OCI-M2 (cell line): ENCODE measurements around the gene TTI1.

Experiments
- DNase-seq: peaks from one replicate; lab custom pipeline; 2025; ENCODE audit not compliant: unreplicated experiment; lab: John Stamatoyannopoulos, UW

Gene TTI1

GRCh38 chr20:38055294-38055693 lies 22.0 kb upstream of the TTI1 start:
- no peak for DNase-seq

GRCh38 chr20:38054647-38055046 lies 21.4 kb upstream of the TTI1 start:
- DNase-seq = no peak

- no peak for DNase-seq
Observed at GRCh38 chr20:38052870-38053269, 19.6 kb upstream of the TTI1 start.

DNA sequence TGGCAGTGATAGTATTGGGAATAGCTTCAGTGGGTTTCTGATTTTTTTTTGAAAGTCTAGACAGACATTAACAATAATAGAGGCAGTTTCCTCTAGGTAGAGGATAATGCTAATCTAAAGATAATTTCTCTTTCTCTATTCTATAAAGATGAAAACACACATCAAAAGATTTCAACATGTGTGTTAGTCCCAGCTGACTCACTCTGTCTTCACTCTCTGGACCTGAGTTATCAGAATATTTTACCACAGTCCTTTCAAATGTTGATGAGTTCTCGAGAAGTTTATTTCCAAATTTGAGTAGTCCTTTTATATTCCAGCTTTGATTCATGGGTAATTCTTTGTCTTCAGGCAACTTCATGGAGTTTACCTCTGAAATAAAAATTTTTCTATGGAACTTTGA lies 17.4 kb upstream of the TTI1 start:
- DNase-seq = no peak

- DNase-seq = no peak
Observed at GRCh38 chr20:38049800-38050199, 16.5 kb upstream of the TTI1 start.

GRCh38 chr20:38046572-38046971 lies 13.3 kb upstream of the TTI1 start:
- no peak for DNase-seq

- DNase-seq = no peak
Observed at GRCh38 chr20:38044685-38045084, 11.4 kb upstream of the TTI1 start.

GRCh38 chr20:38043512-38044300 lies 10.4 kb upstream of the TTI1 start:
- no peak for DNase-seq

DNA sequence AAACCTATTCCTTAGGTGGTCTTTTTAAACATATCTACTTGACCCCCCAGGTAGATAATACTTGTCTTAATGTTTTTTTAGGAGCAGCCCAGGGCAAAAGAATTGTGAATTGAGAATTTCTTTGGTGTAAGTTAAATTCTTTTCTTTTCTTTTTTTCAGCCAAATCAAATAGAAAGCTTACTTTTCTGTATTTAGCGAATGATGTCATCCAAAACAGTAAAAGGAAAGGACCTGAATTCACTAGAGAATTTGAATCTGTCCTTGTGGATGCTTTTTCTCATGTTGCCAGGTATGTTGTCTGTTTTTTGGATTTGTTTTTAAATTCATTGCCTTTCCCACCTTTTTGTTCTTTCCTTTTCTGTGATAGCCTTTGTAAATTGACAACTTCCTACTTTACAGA lies 7.0 kb upstream of the TTI1 start:
- no peak for DNase-seq

DNA sequence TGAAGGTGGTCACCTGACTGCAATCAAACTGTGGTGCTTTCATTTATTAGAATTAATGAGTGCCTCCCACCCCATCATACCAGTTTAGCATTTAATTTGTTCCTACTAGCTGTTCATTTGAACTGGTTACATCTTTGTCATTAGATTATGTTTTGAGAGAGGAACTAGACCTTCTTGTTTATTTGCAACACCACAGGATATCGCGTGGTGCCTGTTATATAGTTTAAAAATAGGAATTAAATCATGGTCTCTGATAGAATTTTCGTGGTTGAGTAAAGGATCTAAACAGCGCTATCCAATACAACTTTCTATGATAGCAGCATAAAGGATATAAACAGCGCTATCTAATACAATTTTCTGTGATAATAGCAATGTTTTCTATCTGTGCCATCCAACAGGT lies 3.1 kb upstream of the TTI1 start:
- DNase-seq = no peak

GRCh38 chr20:38034961-38035360 lies 1.7 kb upstream of the TTI1 start:
- no peak for DNase-seq

- DNase-seq = no peak
Observed at GRCh38 chr20:38034108-38034649, 923 bp upstream of the TTI1 start.

DNA sequence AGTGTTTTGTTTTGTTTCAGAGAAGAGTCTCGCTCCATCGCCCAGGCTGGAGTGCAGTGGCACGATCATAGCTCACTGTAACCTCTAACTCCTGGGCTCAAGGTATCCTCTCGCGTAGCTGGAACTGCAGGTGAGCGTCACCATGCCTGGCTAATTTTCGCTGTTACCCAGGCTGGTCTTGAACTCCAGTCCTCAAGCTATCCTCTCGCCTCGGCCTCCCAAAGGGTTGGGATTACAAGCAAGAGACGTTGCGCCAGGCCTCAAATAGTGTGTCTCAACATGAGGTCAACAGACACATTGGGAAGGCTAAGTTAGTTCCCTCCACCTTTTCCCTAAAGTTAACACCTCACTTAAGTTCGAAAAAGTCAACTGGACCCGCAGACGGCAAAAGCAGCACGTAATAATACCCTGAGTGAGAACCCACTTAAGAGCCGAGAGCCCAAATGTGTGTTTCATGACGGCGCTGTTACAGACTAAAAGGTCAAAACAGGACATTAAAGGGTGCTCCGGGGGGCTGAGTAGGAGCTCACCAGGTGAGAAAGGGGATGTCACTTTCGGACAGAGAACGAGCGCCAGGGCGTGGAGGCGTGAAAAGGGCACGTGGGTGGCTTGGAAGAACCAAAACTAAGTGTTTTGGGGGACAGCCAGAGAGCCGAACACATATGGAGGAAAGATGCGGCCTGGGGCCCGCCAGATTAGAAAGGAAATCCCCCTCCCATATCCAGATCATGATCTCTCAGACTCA lies 499 bp downstream of the TTI1 start:
- DNase-seq = no peak

DNA sequence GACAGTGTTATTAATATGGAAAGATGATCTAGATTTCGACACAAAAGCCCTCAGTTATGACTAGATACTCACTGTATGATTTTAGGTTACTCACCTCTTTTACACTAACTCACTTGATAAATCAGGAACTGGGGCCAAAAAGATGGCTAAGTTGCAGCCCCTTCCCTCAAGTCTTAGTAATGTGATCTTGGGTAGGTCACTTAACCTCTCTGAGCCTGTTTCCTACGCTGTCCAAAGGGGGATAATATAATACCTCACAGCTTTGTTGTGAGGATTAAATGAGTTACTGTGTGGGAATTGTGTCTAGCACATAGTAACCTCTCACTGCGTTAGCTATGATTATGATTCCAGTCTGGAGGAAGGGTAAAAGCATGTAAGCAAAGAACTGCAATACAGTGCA lies 1.3 kb downstream of the TTI1 start:
- no peak for DNase-seq

DNA sequence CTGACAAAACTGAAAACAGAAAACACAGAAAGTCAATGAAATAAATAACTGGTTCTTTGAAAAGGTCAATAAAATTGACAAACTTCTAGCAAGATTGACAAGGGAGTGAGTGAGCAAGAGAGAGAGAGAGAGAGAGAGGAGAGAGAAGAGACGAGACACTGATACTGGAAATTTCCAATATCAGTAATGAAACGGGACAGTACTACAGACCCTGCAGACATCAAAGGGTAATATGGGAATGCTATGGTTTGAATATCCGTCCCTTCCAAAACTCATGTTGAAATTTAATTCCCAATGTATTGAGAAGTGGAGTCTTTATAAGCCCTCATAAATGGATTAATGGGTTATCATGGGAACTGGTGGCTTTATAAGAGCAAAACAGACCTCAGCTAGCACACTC lies 3.8 kb downstream of the TTI1 start:
- DNase-seq = no peak

- no peak for DNase-seq
Observed at GRCh38 chr20:38024496-38024895, 8.8 kb downstream of the TTI1 start.

DNA sequence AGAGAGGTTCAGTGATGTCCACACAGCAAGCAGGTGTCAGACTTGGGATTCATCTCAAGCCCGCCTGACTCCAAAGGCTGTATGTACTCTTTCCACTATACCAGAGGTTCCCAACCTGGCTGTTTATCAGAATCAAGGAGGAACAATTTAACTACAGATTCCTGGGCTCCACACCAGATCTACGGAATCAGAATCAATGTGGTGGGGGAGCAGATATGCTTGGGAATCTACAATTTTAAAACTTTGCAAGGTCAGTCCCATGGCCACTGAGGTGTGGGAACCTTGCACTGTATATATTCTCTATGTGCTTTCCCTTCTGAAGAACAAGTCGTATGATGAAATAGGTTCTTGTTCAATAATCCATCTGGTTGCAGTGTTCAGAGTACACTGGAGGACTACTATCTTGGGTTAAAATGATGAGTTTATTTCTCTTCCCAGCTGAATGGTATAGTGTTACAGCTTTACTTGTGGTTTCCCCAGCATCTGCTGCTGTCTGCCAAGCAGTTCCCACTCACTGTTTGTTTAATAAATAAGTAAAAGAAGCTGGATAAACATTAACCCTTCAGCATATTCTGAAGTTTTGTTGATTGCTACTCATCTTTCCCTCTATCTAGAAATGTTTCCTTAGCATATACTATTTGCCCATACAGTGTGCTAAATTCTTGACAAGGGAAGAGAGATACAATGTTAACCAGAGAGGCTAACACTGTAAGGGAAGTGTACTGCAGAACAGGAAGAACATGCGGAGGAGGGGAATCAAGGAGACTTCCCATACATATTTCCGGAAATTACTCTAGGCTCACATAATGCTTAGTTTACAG lies 9.9 kb downstream of the TTI1 start:
- no peak for DNase-seq

- DNase-seq = no peak
Observed at GRCh38 chr20:38021087-38021772, 12.0 kb downstream of the TTI1 start.

DNA sequence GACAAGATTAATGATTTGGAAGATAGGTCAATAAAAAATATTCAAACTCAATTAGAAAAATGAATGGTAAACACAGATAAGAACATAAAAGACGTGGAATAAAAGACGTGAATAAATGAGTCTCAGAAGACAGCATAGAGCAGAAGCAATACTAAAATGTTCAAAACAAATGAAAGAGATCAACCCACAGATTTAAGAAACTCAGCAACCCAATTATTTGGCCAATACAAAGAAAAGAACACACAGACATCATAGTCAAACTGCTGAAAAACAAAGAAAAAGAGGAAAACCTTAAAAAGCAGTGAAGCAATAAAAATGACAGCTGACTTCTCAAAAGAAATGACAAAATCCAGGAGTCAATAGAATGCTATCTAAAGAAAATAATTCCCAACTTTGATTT lies 14.9 kb downstream of the TTI1 start:
- no peak for DNase-seq

- DNase-seq = no peak
Observed at GRCh38 chr20:38017959-38018358, 15.3 kb downstream of the TTI1 start.

- no peak for DNase-seq
Observed at GRCh38 chr20:38013887-38014286, 19.4 kb downstream of the TTI1 start.
